GM12878 (cell line): ENCODE results near the gene KLF9. TPM values are rescaled to one million over a fixed set of nuclear protein-coding genes. Genes with fewer than 3 reads are reported as not detected.
A peak's percentile ranks its signal among the peaks of the same experiment; 100 is the strongest.

Experiments used
- ATAC-seq: fragments of 200-7000 bp; cut with Tn5 transposase; 3 replicates; pipeline ENCODE4 v1.9.1; 2020; ENCODE audit warnings: mild to moderate bottlenecking, moderate library complexity
- BruUV-seq: library from RNA; stranded (reverse); fragments of 400-500 nt; replicated peaks from 2 replicates; lab custom pipeline; 2021; lab: Mats Ljungman, UMichigan
- CTCF ChIA-PET: fragments of 300-600 bp; sonication (Branson Sonifier 250); formaldehyde crosslinking; extraction: SDS; loops from one replicate; lab custom pipeline; 2021; ENCODE audit warnings: inconsistent platforms; lab: Yijun Ruan, JAX
- POLR2A ChIA-PET: fragments of 350-600 bp; formaldehyde crosslinking; extraction: SDS; loops from one replicate; lab custom pipeline; 2021; ENCODE audit warnings: inconsistent platforms; lab: Charles Lee
- RAD21 ChIA-PET: fragments of 300-600 bp; sonication (Branson Sonifier 250); formaldehyde crosslinking; loops from one replicate; lab custom pipeline; 2023; ENCODE audit warnings: antibody characterized with exemption; ENCODE audit not compliant: unreplicated experiment; lab: Charles Lee
- SMC1A ChIA-PET: fragments of 300-600 bp; sonication (Branson Sonifier 250); formaldehyde crosslinking; loops from one replicate; lab custom pipeline; 2023; ENCODE audit not compliant: unreplicated experiment, uncharacterized antibody; lab: Charles Lee
- DNase-seq: peaks from one replicate; pipeline ENCODE4 v3.0.0-alpha.2; 2011; ENCODE audit warnings: low read depth, low spot score
- FAIRE-seq: peaks from 3 replicates; lab custom pipeline; 2011; peaks lifted over from hg19 to GRCh38; lab: Jason Lieb, UNC
- H2AFZ ChIP-seq: 2 replicates; pipeline ENCODE4 v1.6.0; 2011; ENCODE audit warnings: low read depth, low read length, control low read depth; ENCODE audit not compliant: control insufficient read depth
- H3K27ac ChIP-seq: 2 replicates; pipeline ENCODE4 v1.5.1; 2011; ENCODE audit warnings: control low read depth; ENCODE audit not compliant: control insufficient read depth, insufficient read depth
- H3K27me3 ChIP-seq, 2 experiments: replicated peaks in 1 of 2; 2 replicates each; pipeline versions ENCODE4 v1.6.0 to v1.6.1; 2011; ENCODE audit warnings: low read length in 1 of 2; ENCODE audit not compliant: control insufficient read depth in 2 of 2, insufficient read depth in 2 of 2
- H3K36me3 ChIP-seq, 2 experiments: 2 replicates each; pipeline ENCODE4 v1.5.1; 2011; ENCODE audit warnings: low read length in 1 of 2; ENCODE audit not compliant: control insufficient read depth in 2 of 2, insufficient read depth in 2 of 2
- H3K4me1 ChIP-seq: 2 replicates; pipeline ENCODE4 v1.6.1; 2011; ENCODE audit warnings: mild to moderate bottlenecking, low read length, moderate library complexity, mixed read lengths; ENCODE audit not compliant: control insufficient read depth, insufficient read depth
- H3K4me2 ChIP-seq: 2 replicates; pipeline ENCODE4 v1.6.0; 2011; ENCODE audit warnings: control low read depth; ENCODE audit not compliant: control insufficient read depth, insufficient read depth
- H3K4me3 ChIP-seq: fragments of 200-600 bp; sonication (generic); 2 replicates; pipeline ENCODE4 v1.5.1; 2016
- H3K79me2 ChIP-seq: 2 replicates; pipeline ENCODE4 v1.6.0; 2011; ENCODE audit warnings: low read length; ENCODE audit not compliant: control insufficient read depth, insufficient read depth
- H3K9ac ChIP-seq: 2 replicates; pipeline ENCODE4 v1.8.0; 2011; ENCODE audit warnings: low read length, control low read depth, mixed read lengths; ENCODE audit not compliant: control insufficient read depth, insufficient read depth
- H3K9me3 ChIP-seq: replicated peaks from 3 replicates; pipeline ENCODE4 v1.5.1; 2011; ENCODE audit warnings: mild to moderate bottlenecking, low read length; ENCODE audit not compliant: control insufficient read depth, insufficient read depth
- H4K20me1 ChIP-seq: 2 replicates; pipeline ENCODE4 v1.6.0; 2011; ENCODE audit not compliant: control insufficient read depth, insufficient read depth
- ATF2 ChIP-seq: IDR thresholded peaks from 2 replicates; pipeline ENCODE4 v1.6.1; 2012; ENCODE audit warnings: low read length, inconsistent platforms
- BACH1 ChIP-seq: fragments of 450-650 bp; IDR thresholded peaks from 2 replicates; pipeline ENCODE4 v1.6.1; 2017; ENCODE audit warnings: mild to moderate bottlenecking, borderline replicate concordance
- BHLHE40 ChIP-seq, 2 experiments: fragments of 450-650 bp in 1 of 2; IDR thresholded peaks; 2 replicates each; pipeline ENCODE4 v1.6.1; 2011 to 2017; ENCODE audit warnings: low read depth in 2 of 2, borderline replicate concordance in 1 of 2, improper control_type of control experiment in 1 of 2, low read length in 1 of 2, mild to moderate bottlenecking in 1 of 2
- CHD2 ChIP-seq: IDR thresholded peaks from 2 replicates; pipeline ENCODE4 v1.6.1; 2011; ENCODE audit warnings: low read depth, low read length, improper control_type of control experiment, borderline replicate concordance
- DPF2 ChIP-seq: fragments of 450-650 bp; IDR thresholded peaks from 2 replicates; pipeline ENCODE4 v1.6.1; 2017; ENCODE audit warnings: mild to moderate bottlenecking
- EP300 ChIP-seq, 2 experiments: fragments of 150-350 bp in 1 of 2; IDR thresholded peaks; 2 replicates each; pipeline ENCODE4 v1.6.1; 2011 to 2012; ENCODE audit warnings: low read depth in 2 of 2, low read length in 2 of 2, borderline replicate concordance in 1 of 2, improper control_type of control experiment in 1 of 2, inconsistent platforms in 1 of 2; ENCODE audit not compliant: control insufficient read depth in 1 of 2
- GATAD2B ChIP-seq: fragments of 450-650 bp; conservative IDR thresholded peaks from 2 replicates; pipeline ENCODE4 v1.6.1; 2017; ENCODE audit warnings: low read depth, mild to moderate bottlenecking, moderate library complexity
- HSF1 ChIP-seq: fragments of 150-350 bp; IDR thresholded peaks from 2 replicates; pipeline ENCODE4 v1.6.1; 2014; ENCODE audit warnings: mild to moderate bottlenecking, low read depth, low read length
- JUND ChIP-seq: IDR thresholded peaks from 2 replicates; pipeline ENCODE4 v1.6.1; 2012; ENCODE audit warnings: low read depth, mild to moderate bottlenecking, low read length, improper control_type of control experiment, moderate library complexity
- MXI1 ChIP-seq: fragments of 150-350 bp; IDR thresholded peaks from 2 replicates; pipeline ENCODE4 v1.6.1; 2011; ENCODE audit warnings: low read depth, mild to moderate bottlenecking, inconsistent platforms, low read length, improper control_type of control experiment
- NFYA ChIP-seq: IDR thresholded peaks from 2 replicates; pipeline ENCODE4 v1.6.1; 2011; ENCODE audit warnings: low read depth, mild to moderate bottlenecking, low read length, improper control_type of control experiment, borderline replicate concordance
- NR2C1 ChIP-seq: fragments of 450-650 bp; IDR thresholded peaks from 2 replicates; pipeline ENCODE4 v1.6.1; 2017; ENCODE audit warnings: antibody characterized with exemption, mild to moderate bottlenecking, moderate library complexity
- PML ChIP-seq: IDR thresholded peaks from 2 replicates; pipeline ENCODE4 v1.6.1; 2012; ENCODE audit warnings: low read length, inconsistent platforms
- TAF1 ChIP-seq: IDR thresholded peaks from 2 replicates; pipeline ENCODE4 v1.6.1; 2011; ENCODE audit warnings: mild to moderate bottlenecking, low read depth, low read length, borderline replicate concordance
- TCF7 ChIP-seq: IDR thresholded peaks from 2 replicates; pipeline ENCODE4 v1.6.1; 2014; ENCODE audit warnings: antibody characterized with exemption, borderline replicate concordance
- ZBTB33 ChIP-seq: fragments of 450-650 bp; IDR thresholded peaks from 2 replicates; pipeline ENCODE4 v1.6.1; 2017; ENCODE audit warnings: mild to moderate bottlenecking
- WGBS: methylation state at CpG from one replicate; pipeline ENCODE4 v1.1.6; 2016; ENCODE audit warnings: low lambda C conversion rate; ENCODE audit not compliant: insufficient replicate concordance, insufficient coverage; ENCODE audit errors: missing lambda C conversion rate; 5-methylcytosine and 5-hydroxymethylcytosine counted together
- in situ Hi-C: fragments of 300-500 bp; cut with MboI; formaldehyde crosslinking; loops from 9 replicates; pipeline ENCODE4 v1.14.3; 2018; ENCODE audit warnings: mixed read lengths
- intact Hi-C: fragments of 100-400 bp; cut with micrococcal nuclease; formaldehyde crosslinking; loops from one replicate; pipeline ENCODE4 v1.14.2; 2022; ENCODE audit not compliant: unreplicated experiment
- polyA plus RNA-seq, 11 experiments: library from polyadenylated mRNA; depleted of rRNA in 4 of 11; unstranded in 6 of 11; stranded (reverse) in 5 of 11; fragments of >200 nt; fragmentation: Nextera tagmentation in 4 of 11; fragmentation: Illumina TruSeq in 1 of 11; extraction: Ambion mirVana in 4 of 11; extraction: Trizol in 1 of 11; gene quantifications; 1 replicate in 1 of 11; 2 replicates in 10 of 11; pipeline versions ENCODE4 v1.2.1 to v1.2.3, GENCODE V29; 2011 to 2016; ENCODE audit warnings: inconsistent platforms in 2 of 11, missing spikeins in 2 of 11, low read depth in 1 of 11
- total RNA-seq, 4 experiments: library from RNA; depleted of rRNA in 3 of 4; stranded (reverse); fragments of >200 nt in 3 of 4; fragmentation: Illumina TruSeq in 1 of 4; extraction: Trizol in 1 of 4; gene quantifications; 2 replicates each; pipeline versions ENCODE4 v1.2.1 to v1.2.3, GENCODE V29; 2013 to 2021

KLF9 gene
- total and polyA plus RNA-seq, 10 of the 15 experiments (the other 5 are each of a cell fraction or from before 2014, with no cell fraction given): 0.09 to 0.96 (median 0.83) TPM

- intact Hi-C loops (loop anchor here (5.0 kb wide), 4 partner anchors 71 to 189 kb away; no protein-coding TSS in a partner anchor), in situ Hi-C loops (loop anchor here (25.0 kb wide), 2 partner anchors 1499 to 1776 kb away; partner anchors contain the start of genes ABHD17B and C9orf85)
- no peak for DNase-seq
- peak; percentile 7 for ATAC-seq
- Histone ChIP-seq H3K79me2 (0 out of 2 replicates have a peak, but pooled peaks cover 2% of the 10 kb centered on the region), H3K27me3 (no peaks in the 10 kb centered on the region), H3K36me3 (no peaks in the 10 kb centered on the region), H3K4me2 (peak overlapping the region; percentile 100), H3K9me3 (no peaks in the 10 kb centered on the region), H3K27ac (peak overlapping the region; percentile 62), H3K4me3 (peak overlapping the region; percentile 81), H3K4me1 (peaks cover 20% of the 10 kb centered on the region), H4K20me1 (no peaks in the 10 kb centered on the region), H2AFZ (peak overlapping the region; percentile 91), H3K9ac (peak overlapping the region; percentile 51; the same call in 1 of the 2 replicates)
- ChIA-PET CTCF (interaction anchor here (1.2 kb wide), 1 partner anchor 20 kb away, joined by 3 read pairs; no protein-coding TSS in a partner anchor), POLR2A (interaction anchor here (0.8 to 1.6 kb wide), 2 partner anchors 12 to 13 kb away, joined by 4 to 7 read pairs; no protein-coding TSS in a partner anchor), RAD21 (interaction anchor here (1.5 to 2.0 kb wide), 2 partner anchors 9 to 189 kb away, joined by 5 to 10 read pairs; no protein-coding TSS in a partner anchor), SMC1A (interaction anchor here (1.2 kb wide), 1 partner anchor 152 kb away, joined by 3 read pairs; no protein-coding TSS in a partner anchor)
- 14% methylated on average over 28 of the region's 53 CpGs for WGBS
- no peak for FAIRE-seq
- no TSS peak for BruUV-seq
- no peak for TF ChIP-seq HSF1
- TF ChIP-seq GATAD2B: peak; percentile 31; the same call in 1 of the 2 replicates
- peak in 1 of 2 experiments; percentile 65; a peak in 2 of 4 replicates for TF ChIP-seq BHLHE40 (IDR thresholded peaks at IDR 0.05; ENCODE audit: borderline replicate concordance in 1 of 2, low read depth in 2 of 2, low read length in 1 of 2)
- TF ChIP-seq ATF2: no peak
- no peak for TF ChIP-seq CHD2
- no peak for TF ChIP-seq JUND
- TF ChIP-seq TAF1: no peak
- no peak for TF ChIP-seq TCF7
- no peak for TF ChIP-seq NFYA
- TF ChIP-seq PML: no peak
- TF ChIP-seq NR2C1: peak; percentile 18; the same call in 1 of the 2 replicates
- TF ChIP-seq EP300 (IDR thresholded peaks at IDR 0.05; ENCODE audit: borderline replicate concordance in 1 of 2, control insufficient read depth in 1 of 2, low read depth in 2 of 2, low read length in 2 of 2): no peak
- no peak for TF ChIP-seq ZBTB33
- TF ChIP-seq BACH1: peak; percentile 66; the same call in 1 of the 2 replicates
- TF ChIP-seq MXI1: peak; percentile 23; the same call in 1 of the 2 replicates
- peak; percentile 41; the same call in 1 of the 2 replicates for TF ChIP-seq DPF2
Measured at GRCh38 chr9:70413464-70413798, 1.0 kb downstream of the KLF9 start.
